GM12878 (cell line): ENCODE measurements around the gene SCRN1. TPM values are rescaled to one million over a fixed set of nuclear protein-coding genes. Genes with fewer than 3 reads are reported as not detected.
A peak's percentile ranks its signal among the peaks of the same experiment; 100 is the strongest.

ENCODE experiments used
- CHD4 ChIP-seq: fragments of 200-600 bp; sonication (generic); IDR thresholded peaks from 2 replicates; pipeline ENCODE4 v1.6.1; 2016; ENCODE audit warnings: mild to moderate bottlenecking
- SIN3A ChIP-seq: IDR thresholded peaks from 2 replicates; pipeline ENCODE4 v1.6.1; 2012; ENCODE audit warnings: low read depth, low read length, improper control_type of control experiment
- YY1 ChIP-seq: IDR thresholded peaks from 2 replicates; pipeline ENCODE4 v1.6.1; 2011; ENCODE audit warnings: low read depth, mild to moderate bottlenecking, low read length
- polyA plus RNA-seq, 11 experiments: library from polyadenylated mRNA; depleted of rRNA in 4 of 11; unstranded in 6 of 11; stranded (reverse) in 5 of 11; fragments of >200 nt; fragmentation: Nextera tagmentation in 4 of 11; fragmentation: Illumina TruSeq in 1 of 11; extraction: Ambion mirVana in 4 of 11; extraction: Trizol in 1 of 11; gene quantifications; 1 replicate in 1 of 11; 2 replicates in 10 of 11; pipeline versions ENCODE4 v1.2.1 to v1.2.3, GENCODE V29; 2011 to 2016; ENCODE audit warnings: inconsistent platforms in 2 of 11, missing spikeins in 2 of 11, low read depth in 1 of 11
- total RNA-seq, 4 experiments: library from RNA; depleted of rRNA in 3 of 4; stranded (reverse); fragments of >200 nt in 3 of 4; fragmentation: Illumina TruSeq in 1 of 4; extraction: Trizol in 1 of 4; gene quantifications; 2 replicates each; pipeline versions ENCODE4 v1.2.1 to v1.2.3, GENCODE V29; 2013 to 2021
- TF ChIP-seq, protein P1 (sequence below): fragments of 450-650 bp; formaldehyde crosslinking; IDR thresholded peaks from 2 replicates; pipeline ENCODE4 v1.4.0; 2020; ENCODE audit warnings: mild to moderate bottlenecking, moderate library complexity
- TF ChIP-seq, protein P2 (sequence below): fragments of 450-650 bp; IDR thresholded peaks from 2 replicates; pipeline ENCODE4 v1.6.1; 2017; ENCODE audit warnings: mild to moderate bottlenecking

SCRN1 gene
- total and polyA plus RNA-seq, 10 of the 15 experiments (the other 5 are each of a cell fraction or from before 2014, with no cell fraction given): 11.1 to 67.6 (median 41.7) TPM

- TF ChIP-seq, protein P1, sequence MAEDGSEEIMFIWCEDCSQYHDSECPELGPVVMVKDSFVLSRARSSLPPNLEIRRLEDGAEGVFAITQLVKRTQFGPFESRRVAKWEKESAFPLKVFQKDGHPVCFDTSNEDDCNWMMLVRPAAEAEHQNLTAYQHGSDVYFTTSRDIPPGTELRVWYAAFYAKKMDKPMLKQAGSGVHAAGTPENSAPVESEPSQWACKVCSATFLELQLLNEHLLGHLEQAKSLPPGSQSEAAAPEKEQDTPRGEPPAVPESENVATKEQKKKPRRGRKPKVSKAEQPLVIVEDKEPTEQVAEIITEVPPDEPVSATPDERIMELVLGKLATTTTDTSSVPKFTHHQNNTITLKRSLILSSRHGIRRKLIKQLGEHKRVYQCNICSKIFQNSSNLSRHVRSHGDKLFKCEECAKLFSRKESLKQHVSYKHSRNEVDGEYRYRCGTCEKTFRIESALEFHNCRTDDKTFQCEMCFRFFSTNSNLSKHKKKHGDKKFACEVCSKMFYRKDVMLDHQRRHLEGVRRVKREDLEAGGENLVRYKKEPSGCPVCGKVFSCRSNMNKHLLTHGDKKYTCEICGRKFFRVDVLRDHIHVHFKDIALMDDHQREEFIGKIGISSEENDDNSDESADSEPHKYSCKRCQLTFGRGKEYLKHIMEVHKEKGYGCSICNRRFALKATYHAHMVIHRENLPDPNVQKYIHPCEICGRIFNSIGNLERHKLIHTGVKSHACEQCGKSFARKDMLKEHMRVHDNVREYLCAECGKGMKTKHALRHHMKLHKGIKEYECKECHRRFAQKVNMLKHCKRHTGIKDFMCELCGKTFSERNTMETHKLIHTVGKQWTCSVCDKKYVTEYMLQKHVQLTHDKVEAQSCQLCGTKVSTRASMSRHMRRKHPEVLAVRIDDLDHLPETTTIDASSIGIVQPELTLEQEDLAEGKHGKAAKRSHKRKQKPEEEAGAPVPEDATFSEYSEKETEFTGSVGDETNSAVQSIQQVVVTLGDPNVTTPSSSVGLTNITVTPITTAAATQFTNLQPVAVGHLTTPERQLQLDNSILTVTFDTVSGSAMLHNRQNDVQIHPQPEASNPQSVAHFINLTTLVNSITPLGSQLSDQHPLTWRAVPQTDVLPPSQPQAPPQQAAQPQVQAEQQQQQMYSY: no peak
- TF ChIP-seq SIN3A: no peak; the same call in 1 of the 2 replicates
- TF ChIP-seq CHD4: no peak
- TF ChIP-seq YY1: peak; percentile 96
- TF ChIP-seq, protein P2, sequence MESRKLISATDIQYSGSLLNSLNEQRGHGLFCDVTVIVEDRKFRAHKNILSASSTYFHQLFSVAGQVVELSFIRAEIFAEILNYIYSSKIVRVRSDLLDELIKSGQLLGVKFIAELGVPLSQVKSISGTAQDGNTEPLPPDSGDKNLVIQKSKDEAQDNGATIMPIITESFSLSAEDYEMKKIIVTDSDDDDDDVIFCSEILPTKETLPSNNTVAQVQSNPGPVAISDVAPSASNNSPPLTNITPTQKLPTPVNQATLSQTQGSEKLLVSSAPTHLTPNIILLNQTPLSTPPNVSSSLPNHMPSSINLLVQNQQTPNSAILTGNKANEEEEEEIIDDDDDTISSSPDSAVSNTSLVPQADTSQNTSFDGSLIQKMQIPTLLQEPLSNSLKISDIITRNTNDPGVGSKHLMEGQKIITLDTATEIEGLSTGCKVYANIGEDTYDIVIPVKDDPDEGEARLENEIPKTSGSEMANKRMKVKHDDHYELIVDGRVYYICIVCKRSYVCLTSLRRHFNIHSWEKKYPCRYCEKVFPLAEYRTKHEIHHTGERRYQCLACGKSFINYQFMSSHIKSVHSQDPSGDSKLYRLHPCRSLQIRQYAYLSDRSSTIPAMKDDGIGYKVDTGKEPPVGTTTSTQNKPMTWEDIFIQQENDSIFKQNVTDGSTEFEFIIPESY: no peak
Observed at GRCh38 chr7:29988424-29989256, 961 bp downstream of the SCRN1 start (continued).
